Vagina (tissue), 2 donors: Measurements from ENCODE around the gene AFF3. TPM values are rescaled to one million over a fixed set of nuclear protein-coding genes. Genes with fewer than 3 reads are reported as not detected.

Experiments
- DNase-seq, 2 donors: peaks; one replicate each; pipeline ENCODE4 v3.0.0-alpha.2; 2017; ENCODE audit errors: extremely low spot score in 2 of 2
- H3K27ac ChIP-seq: fragments of 200-600 bp; sonication (generic); one replicate; pipeline ENCODE4 v1.5.1; 2019
- H3K27me3 ChIP-seq: fragments of 200-600 bp; sonication (generic); one replicate; pipeline ENCODE4 v1.5.1; 2019
- H3K36me3 ChIP-seq, 2 donors: fragments of 200-600 bp; sonication (generic); one replicate each; pipeline ENCODE4 v1.5.1; 2017 to 2019
- H3K4me1 ChIP-seq: fragments of 200-600 bp; sonication (generic); one replicate; pipeline ENCODE4 v1.5.1; 2019
- H3K4me3 ChIP-seq, 2 donors: fragments of 200-600 bp; sonication (generic); 1 replicate in 1 of 2; 2 replicates in 1 of 2; pipeline ENCODE4 v1.5.1; 2016 to 2019
- H3K9me3 ChIP-seq: fragments of 200-600 bp; sonication (generic); one replicate; pipeline ENCODE4 v1.5.1; 2019
- POLR2A ChIP-seq, 2 donors: fragments of 450-650 bp; IDR thresholded peaks; one replicate each; pipeline ENCODE4 v1.6.1; 2017; ENCODE audit warnings: antibody characterized with exemption in 2 of 2, mild to moderate bottlenecking in 2 of 2, moderate library complexity in 2 of 2
- POLR2AphosphoS5 ChIP-seq, 2 donors: sonication (generic); formaldehyde crosslinking; IDR thresholded peaks; one replicate each; pipeline ENCODE4 v1.9.0; 2017; ENCODE audit warnings: antibody characterized with exemption in 2 of 2, mild to moderate bottlenecking in 2 of 2, low read depth in 1 of 2; ENCODE audit not compliant: insufficient read depth in 1 of 2
- intact Hi-C: fragments of 100-400 bp; cut with DNase I; formaldehyde crosslinking; loops from one replicate; pipeline ENCODE4 v1.15.1; 2023
- total RNA-seq: library from RNA; depleted of rRNA; stranded (reverse); fragments of >200 nt; gene quantifications from one replicate; pipeline ENCODE4 v1.2.3, GENCODE V29; 2016
- TF ChIP-seq, protein P1 (sequence below), 3 experiments: fragments of 450-650 bp in 2 of 3; fragments of 200-600 bp in 1 of 3; sonication (generic) in 1 of 3; IDR thresholded peaks; one replicate each; pipeline ENCODE4 v1.5.1; 2017 to 2019; ENCODE audit warnings: antibody characterized with exemption in 3 of 3, mild to moderate bottlenecking in 2 of 3, moderate library complexity in 2 of 3

Gene AFF3
- total RNA-seq, 1 donor from 2014 or later = 7.6 TPM

DNA sequence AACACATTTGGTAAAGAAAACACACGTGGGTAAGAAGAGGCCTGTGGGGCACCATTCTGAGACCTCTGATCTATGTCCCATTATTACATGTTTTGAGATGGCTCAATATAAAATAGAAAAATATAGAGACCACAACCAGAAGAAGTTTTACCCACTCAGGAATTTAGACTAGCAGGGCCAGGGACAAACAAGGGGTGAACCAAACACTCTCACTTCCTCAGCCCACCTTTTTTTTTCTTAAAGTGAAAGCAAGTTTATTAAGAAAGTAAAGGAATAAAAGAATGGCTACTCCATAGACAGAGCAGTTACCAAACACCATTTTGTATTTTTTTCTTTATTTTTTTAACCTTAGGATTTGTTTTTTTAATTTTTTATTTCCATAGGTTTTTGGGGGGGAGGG, 533.5 kb downstream of the AFF3 start:
- intact Hi-C loops = no loop called here
- DNase-seq = no peak

DNA sequence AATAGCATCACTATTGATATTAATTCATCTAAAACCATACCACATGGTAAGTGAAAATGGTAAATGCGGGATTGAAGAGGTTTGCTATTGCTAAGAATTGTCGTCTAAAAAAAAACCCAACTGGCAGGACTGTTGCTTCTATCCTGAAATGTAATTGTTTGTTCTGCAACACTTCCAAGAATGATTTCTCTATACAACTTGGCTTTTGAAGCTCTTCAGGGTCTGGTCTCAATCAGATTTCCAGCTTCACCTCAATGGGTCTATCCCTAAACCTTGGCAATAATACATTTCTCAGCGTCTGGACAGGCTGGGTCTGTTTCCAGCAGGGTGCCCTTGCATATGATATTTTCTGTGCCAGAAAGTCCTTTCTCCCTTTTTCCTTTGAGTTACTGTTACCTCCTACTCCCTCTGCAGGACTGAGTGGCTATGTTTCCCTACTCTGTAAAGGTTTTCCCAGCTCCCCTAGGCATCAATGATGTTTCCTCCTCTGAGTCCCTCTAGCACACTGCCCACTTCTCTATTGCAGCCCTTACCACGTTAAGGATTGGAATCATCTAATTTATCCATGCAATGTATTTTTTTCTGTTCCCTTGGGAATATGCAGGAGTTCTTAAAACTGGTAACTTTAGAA, 534.4 kb downstream of the AFF3 start:
- DNase-seq = no peak
- Histone ChIP-seq H3K4me3 (no peak overlapping the region), H3K9me3 (no peaks in the 10 kb centered on the region), H3K27ac (no peak overlapping the region), H3K27me3 (no peaks in the 10 kb centered on the region), H3K4me1 (peaks cover 7% of the 10 kb centered on the region), H3K36me3 (no peaks in the 10 kb centered on the region)
- TF ChIP-seq, protein P1, sequence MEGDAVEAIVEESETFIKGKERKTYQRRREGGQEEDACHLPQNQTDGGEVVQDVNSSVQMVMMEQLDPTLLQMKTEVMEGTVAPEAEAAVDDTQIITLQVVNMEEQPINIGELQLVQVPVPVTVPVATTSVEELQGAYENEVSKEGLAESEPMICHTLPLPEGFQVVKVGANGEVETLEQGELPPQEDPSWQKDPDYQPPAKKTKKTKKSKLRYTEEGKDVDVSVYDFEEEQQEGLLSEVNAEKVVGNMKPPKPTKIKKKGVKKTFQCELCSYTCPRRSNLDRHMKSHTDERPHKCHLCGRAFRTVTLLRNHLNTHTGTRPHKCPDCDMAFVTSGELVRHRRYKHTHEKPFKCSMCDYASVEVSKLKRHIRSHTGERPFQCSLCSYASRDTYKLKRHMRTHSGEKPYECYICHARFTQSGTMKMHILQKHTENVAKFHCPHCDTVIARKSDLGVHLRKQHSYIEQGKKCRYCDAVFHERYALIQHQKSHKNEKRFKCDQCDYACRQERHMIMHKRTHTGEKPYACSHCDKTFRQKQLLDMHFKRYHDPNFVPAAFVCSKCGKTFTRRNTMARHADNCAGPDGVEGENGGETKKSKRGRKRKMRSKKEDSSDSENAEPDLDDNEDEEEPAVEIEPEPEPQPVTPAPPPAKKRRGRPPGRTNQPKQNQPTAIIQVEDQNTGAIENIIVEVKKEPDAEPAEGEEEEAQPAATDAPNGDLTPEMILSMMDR (IDR thresholded peaks at IDR 0.05) = no peak
- no peak for TF ChIP-seq POLR2A (IDR thresholded peaks at IDR 0.05)
- TF ChIP-seq POLR2AphosphoS5 (IDR thresholded peaks at IDR 0.05; ENCODE audit: insufficient read depth in 1 of 2, low read depth in 1 of 2) = no peak
- intact Hi-C loops = no loop called here

More for the DNA sequence above, 533.5 kb downstream of the AFF3 start:
- no peak overlapping the region for H3K27ac ChIP-seq
- TF ChIP-seq, protein P1 (IDR thresholded peaks at IDR 0.05) = no peak
- TF ChIP-seq POLR2A (IDR thresholded peaks at IDR 0.05) (no peak), POLR2AphosphoS5 (IDR thresholded peaks at IDR 0.05; ENCODE audit: insufficient read depth in 1 of 2, low read depth in 1 of 2) (no peak)
- no peaks in the 10 kb centered on the region for H3K36me3 ChIP-seq
- H3K27me3 ChIP-seq = no peaks in the 10 kb centered on the region
- H3K4me1 ChIP-seq = peaks cover 7% of the 10 kb centered on the region
- no peaks in the 10 kb centered on the region for H3K9me3 ChIP-seq
- no peak overlapping the region for H3K4me3 ChIP-seq

DNA sequence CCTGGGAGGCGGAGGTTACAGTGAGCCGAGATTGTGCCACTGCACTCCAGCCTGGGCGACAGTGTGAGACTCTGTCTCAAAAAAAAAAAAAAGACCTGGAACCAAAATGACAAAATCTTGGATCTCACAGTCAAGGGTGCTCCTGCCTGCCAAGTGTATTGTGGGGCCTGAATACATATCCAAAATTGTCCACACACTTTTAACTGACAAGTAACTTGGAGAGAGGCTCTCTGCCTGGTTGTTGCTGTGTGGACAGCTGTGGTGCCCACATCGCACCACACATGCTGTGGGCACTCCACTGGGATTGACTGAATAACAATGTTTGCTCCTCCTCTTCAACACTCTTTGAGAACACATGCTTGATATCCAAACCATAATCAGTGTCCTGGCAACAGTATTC, 534.9 kb downstream of the AFF3 start:
- H3K27ac ChIP-seq = no peak overlapping the region
- H3K27me3 ChIP-seq = no peaks in the 10 kb centered on the region
- TF ChIP-seq POLR2A (IDR thresholded peaks at IDR 0.05) = no peak
- no peak for TF ChIP-seq POLR2AphosphoS5 (IDR thresholded peaks at IDR 0.05; ENCODE audit: insufficient read depth in 1 of 2, low read depth in 1 of 2)
- TF ChIP-seq, protein P1 (IDR thresholded peaks at IDR 0.05) = no peak
- H3K4me1 ChIP-seq = peaks cover 7% of the 10 kb centered on the region
- intact Hi-C loops = no loop called here
- no peak for DNase-seq
- H3K4me3 ChIP-seq = no peak overlapping the region
- H3K9me3 ChIP-seq = no peaks in the 10 kb centered on the region
- H3K36me3 ChIP-seq = no peaks in the 10 kb centered on the region

DNA sequence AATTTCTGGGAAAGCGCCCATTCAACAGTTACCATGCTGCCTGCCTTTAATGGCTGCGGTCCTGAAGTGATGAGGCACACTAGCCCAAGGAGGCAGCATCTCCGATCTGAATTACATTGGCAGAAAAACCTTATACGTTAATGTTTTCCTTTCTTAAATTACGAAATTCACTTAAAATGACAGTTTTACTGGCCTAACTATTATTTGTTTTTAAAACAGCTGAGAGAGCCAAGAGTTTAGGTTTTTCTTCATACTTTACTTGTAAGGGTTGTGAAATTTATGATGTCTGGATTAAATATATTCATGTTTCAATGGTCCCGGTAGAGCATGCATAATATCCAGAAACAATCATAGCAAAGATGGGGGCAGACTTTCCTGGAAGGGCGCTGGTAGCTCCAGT, 537.4 kb downstream of the AFF3 start:
- H3K9me3 ChIP-seq = no peaks in the 10 kb centered on the region
- peaks cover 7% of the 10 kb centered on the region for H3K4me1 ChIP-seq
- DNase-seq = no peak
- H3K36me3 ChIP-seq = no peaks in the 10 kb centered on the region
- no peak overlapping the region for H3K27ac ChIP-seq
- intact Hi-C loops = no loop called here
- no peaks in the 10 kb centered on the region for H3K27me3 ChIP-seq
- no peak overlapping the region for H3K4me3 ChIP-seq
- TF ChIP-seq POLR2AphosphoS5 (IDR thresholded peaks at IDR 0.05; ENCODE audit: insufficient read depth in 1 of 2, low read depth in 1 of 2) (no peak), POLR2A (IDR thresholded peaks at IDR 0.05) (no peak)
- TF ChIP-seq, protein P1 (IDR thresholded peaks at IDR 0.05) = no peak

DNA sequence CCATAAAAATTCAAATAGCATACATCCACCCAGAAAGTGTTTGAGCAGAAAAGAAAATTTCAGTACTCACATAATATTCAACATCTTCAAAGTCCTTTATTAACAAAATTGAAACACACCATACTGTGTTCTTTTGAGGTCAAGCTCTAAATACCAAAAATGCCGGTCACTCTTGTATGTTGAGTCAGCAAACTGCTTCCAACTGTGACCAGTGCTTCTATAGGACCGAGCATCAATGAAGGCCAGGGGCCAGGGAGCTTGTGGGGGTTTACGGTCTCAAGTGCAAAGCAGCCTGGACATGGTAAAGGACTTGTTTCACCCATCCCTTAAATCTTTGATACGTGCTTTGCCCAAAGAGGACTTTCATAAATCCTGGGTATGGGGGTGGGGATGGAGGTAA, 539.9 kb downstream of the AFF3 start:
- intact Hi-C loops = no loop called here
- no peak for TF ChIP-seq POLR2A (IDR thresholded peaks at IDR 0.05)
- TF ChIP-seq, protein P1 (IDR thresholded peaks at IDR 0.05) = no peak
- no peak for TF ChIP-seq POLR2AphosphoS5 (IDR thresholded peaks at IDR 0.05; ENCODE audit: insufficient read depth in 1 of 2, low read depth in 1 of 2)
- H3K9me3 ChIP-seq = no peaks in the 10 kb centered on the region
- no peak for DNase-seq
- no peak overlapping the region for H3K27ac ChIP-seq
- H3K27me3 ChIP-seq = no peaks in the 10 kb centered on the region
- H3K4me1 ChIP-seq = peaks cover 6% of the 10 kb centered on the region
- no peaks in the 10 kb centered on the region for H3K36me3 ChIP-seq
- H3K4me3 ChIP-seq = no peak overlapping the region
